Urothelium cell line (cell line): ENCODE data around the gene AKNAD1.

Source experiments
- DNase-seq: peaks from one replicate; pipeline ENCODE4 v3.0.0; 2011; ENCODE audit warnings: low spot score, mixed read lengths
- FAIRE-seq: peaks from 2 replicates; lab custom pipeline; 2011; peaks lifted over from hg19 to GRCh38; lab: Jason Lieb, UNC

Gene AKNAD1

GRCh38 chr1:108865316-108865910 lies 8.5 kb upstream of the AKNAD1 start:
- FAIRE-seq, result no peak

GRCh38 chr1:108863984-108864383 lies 7.1 kb upstream of the AKNAD1 start:
- no peak for FAIRE-seq
- DNase-seq, result no peak

More at GRCh38 chr1:108865316-108865910, 8.5 kb upstream of the AKNAD1 start:
- no peak for DNase-seq

GRCh38 chr1:108862698-108863477 lies 6.0 kb upstream of the AKNAD1 start:
- no peak for DNase-seq
- no peak for FAIRE-seq

DNA sequence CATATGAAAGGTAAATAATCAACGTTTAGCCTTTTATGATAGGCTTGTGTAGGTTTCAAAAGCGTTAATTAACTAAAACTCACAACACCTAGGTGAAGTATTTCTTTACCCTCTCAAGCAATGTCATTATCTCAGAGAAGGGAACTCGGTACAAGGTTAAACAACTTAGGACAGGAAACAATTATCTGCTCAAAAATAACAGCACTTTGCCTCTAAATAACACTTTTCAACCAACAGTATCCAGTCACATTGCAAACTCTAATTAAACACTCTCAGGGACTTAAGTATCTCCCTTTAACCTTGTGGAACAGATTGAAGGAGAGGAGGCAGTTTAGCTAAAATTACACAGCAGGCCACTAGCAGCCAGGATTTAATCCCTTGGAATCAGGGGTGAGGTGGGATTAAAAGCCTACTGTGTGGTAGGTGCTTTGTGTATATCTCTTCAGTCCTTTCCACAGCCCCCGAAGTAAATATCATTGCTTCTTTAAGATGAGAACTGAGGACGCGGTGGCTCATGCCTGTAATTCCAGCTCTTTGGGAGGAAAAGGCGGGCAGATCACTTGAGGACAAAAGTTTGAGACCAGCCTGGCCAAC lies 5.2 kb upstream of the AKNAD1 start:
- no peak for DNase-seq
- FAIRE-seq, result no peak

DNA sequence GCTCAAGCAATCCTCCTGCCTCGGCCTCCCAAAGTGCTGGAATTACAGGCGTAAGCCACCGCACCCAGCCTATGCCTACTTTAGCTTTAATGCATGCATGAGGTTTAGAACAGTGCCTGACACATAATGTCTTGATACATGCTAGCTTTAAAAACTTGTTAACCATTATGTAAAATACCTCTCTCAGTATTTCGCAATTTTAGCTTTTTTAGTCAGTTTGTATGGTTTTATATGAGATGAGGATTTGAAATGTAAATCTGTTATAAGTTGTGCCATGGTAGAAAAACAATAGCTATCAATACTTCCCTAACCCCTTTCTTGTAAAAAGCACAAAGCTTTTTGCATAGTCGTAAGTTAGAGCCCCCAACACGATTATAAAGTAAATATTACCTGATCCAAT lies 4.7 kb upstream of the AKNAD1 start:
- DNase-seq, result no peak
- FAIRE-seq, result no peak

- FAIRE-seq, result no peak
- DNase-seq, result no peak
Observed at GRCh38 chr1:108860190-108860907, 3.5 kb upstream of the AKNAD1 start.

GRCh38 chr1:108858230-108858950 lies 1.5 kb upstream of the AKNAD1 start:
- FAIRE-seq, result no peak
- DNase-seq, result no peak

DNA sequence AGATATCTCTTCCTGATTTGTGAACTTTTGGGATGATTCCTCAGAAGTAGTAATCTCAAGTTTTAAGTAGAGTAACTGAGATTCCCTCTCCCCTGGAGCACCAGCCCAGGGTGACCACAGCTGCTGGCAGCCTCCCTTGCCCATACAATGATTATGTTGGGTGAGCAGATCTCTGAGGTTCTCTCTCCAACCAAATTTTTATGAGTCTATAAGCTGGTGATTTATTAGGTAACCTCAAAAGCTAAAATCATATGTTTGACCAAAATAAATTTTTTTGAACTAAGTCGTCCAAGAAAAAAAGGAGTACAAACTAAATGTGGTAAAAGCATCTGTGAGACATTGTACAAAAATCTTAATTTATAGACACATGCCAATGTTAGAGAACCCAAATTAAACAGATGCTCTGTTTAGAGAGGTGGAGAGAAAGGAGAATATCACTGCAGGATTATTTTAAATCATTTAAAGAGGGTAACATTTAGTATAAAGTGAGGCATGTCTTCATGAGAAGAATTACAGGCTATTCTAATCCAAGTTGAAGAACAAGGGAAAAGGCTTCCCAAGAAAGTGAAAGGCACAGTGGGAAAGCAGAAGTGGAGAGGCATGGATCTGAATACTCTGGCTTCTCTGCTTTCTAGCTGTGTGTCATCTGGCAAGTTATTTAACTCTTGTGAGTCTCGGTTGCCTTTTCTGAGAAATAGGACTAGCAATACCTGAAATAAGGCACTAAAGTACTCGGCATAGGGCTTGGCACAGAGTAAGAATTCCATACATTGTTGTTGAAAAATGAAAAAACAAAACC lies 2.5 kb downstream of the AKNAD1 start:
- FAIRE-seq, result no peak
- DNase-seq, result no peak

DNA sequence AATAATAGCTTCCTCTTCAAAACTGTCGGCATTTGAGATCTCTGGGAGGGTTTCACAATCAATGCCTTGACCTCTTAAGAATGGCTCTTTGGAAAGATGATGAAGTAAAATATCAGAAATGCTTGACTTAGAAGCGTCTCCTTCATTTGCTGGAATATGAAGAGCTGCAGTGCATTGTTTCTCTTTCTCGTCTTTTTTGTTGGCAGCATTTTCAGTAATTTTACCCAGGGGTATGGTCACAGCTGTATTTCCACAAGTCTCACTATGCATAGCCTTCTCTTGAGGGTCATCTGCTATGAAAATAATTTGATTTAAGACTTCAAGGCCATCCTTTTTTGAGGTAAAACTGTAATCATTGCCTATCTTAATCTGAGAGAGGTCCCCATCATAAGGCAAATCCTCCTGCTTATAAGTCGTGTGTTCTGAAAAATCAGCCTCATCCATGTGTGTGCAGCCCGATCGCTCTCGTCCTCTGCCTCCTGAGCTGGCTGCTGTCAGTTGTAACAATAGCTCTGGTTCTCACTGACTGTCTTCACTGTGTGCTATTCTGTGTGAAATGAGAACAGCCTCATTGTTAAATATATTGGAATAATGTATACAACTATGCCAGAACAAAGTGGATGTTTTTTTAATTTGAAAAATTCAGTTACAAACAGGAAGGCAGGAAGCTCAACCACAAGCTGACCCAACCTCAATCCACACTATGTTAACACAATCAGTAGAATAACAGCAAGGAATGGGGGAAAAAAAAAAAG lies 4.5 kb downstream of the AKNAD1 start:
- DNase-seq (no peak), FAIRE-seq (no peak)

- DNase-seq, result no peak
- FAIRE-seq, result no peak
Observed at GRCh38 chr1:108851567-108851966, 5.3 kb downstream of the AKNAD1 start.

DNA sequence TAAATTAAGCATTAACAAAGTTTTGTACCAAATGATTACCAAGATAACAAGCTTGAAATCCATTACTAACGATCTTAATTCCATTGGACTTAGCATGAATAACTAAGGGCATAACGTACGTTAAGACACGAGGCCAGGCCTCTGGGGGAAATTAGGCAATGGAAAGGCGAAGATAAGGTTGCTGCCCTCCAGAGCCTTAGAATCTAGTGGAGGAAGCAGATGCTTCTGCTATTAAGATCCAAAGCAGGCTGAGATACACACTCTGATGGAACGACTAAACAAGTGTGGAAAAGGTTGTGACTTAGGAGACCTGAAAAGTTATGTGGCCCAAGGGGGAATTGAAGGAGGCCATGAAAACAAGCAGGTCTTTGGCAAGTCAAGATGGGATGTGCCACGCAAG lies 6.0 kb downstream of the AKNAD1 start:
- DNase-seq (no peak), FAIRE-seq (no peak)

DNA sequence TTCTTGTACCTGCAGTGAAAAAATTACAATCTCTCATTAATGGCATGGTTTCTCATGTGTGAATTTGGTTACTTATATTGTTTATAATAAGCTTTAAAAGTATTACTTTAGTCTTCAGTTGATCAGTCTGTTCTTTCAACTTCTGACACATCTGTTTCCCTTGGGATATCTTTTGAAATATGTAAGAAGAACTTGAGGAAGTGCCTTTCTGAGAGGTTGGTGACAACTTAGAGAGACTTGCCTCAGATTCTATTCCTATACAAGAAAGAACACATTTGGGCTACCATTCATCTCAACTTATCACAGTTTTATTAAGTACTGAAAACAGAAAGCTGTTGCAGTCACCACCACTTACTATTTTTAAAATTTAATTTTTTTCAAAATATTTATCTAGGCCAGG lies 8.1 kb downstream of the AKNAD1 start:
- DNase-seq, result no peak
- no peak for FAIRE-seq

- FAIRE-seq, result no peak
Observed at GRCh38 chr1:108847494-108847893, 9.4 kb downstream of the AKNAD1 start.

GRCh38 chr1:108845991-108846390 lies 10.9 kb downstream of the AKNAD1 start:
- no peak for DNase-seq
- FAIRE-seq, result no peak

More at GRCh38 chr1:108847494-108847893, 9.4 kb downstream of the AKNAD1 start:
- DNase-seq, result no peak

- no peak for FAIRE-seq
- no peak for DNase-seq
Observed at GRCh38 chr1:108845446-108845845, 11.4 kb downstream of the AKNAD1 start.

- DNase-seq (no peak), FAIRE-seq (no peak)
Observed at GRCh38 chr1:108843390-108844137, 13.3 kb downstream of the AKNAD1 start.

- FAIRE-seq, result no peak
Observed at GRCh38 chr1:108842525-108843181, 14.2 kb downstream of the AKNAD1 start.

DNA sequence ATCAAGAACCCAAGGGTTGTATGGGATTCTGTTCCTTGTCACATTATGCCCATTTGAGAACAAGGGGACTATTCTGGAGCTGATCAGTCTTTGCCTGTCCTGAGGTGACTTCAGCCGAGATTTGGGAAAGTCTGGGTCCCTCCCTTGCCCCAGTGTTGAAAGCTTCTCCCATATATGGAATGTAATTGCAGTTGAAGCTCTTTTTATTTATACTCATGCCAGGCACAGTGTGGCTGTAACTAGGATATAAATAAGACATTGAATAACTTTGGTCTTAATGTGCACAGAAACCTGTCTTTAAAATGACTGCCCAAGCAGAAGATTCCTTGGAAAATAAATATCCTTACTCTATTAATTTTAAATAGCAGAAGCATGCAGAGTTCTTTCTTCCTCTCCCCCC lies 15.2 kb downstream of the AKNAD1 start:
- DNase-seq (no peak), FAIRE-seq (no peak)

More at GRCh38 chr1:108842525-108843181, 14.2 kb downstream of the AKNAD1 start:
- no peak for DNase-seq
